G401 (cell line): ENCODE data around the gene LTBP1. TPM values are rescaled to one million over a fixed set of nuclear protein-coding genes. Genes with fewer than 3 reads are reported as not detected.

Source experiments
- DNase-seq: peaks from one replicate; pipeline ENCODE4 v3.0.0-alpha.2; 2015; ENCODE audit warnings: low spot score
- in situ Hi-C: cut with HindIII; loops from 2 replicates; pipeline ENCODE4 v1.10.0; 2016; ENCODE audit warnings: low sequenced_read_pairs, mixed read lengths
- total RNA-seq: library from RNA; depleted of rRNA; stranded (reverse); fragments of >200 nt; shearing (Covaris generic); gene quantifications from 2 replicates; pipeline ENCODE4 v1.2.3, GENCODE V29; 2014

LTBP1 gene
- total RNA-seq, 1 experiment from 2014 or later: 12.5 TPM

- in situ Hi-C loops: no loop called here
- DNase-seq: no peak
Observed at GRCh38 chr2:33406622-33407021, 459.9 kb downstream of the LTBP1 start.

GRCh38 chr2:33408109-33408508 lies 461.4 kb downstream of the LTBP1 start:
- no peak for DNase-seq
- in situ Hi-C loops: no loop called here

GRCh38 chr2:33409417-33409955 lies 462.7 kb downstream of the LTBP1 start:
- in situ Hi-C loops: no loop called here
- DNase-seq: no peak

- in situ Hi-C loops: no loop called here
- no peak for DNase-seq
Observed at GRCh38 chr2:33411765-33412164, 465.0 kb downstream of the LTBP1 start.

GRCh38 chr2:33412920-33413319 lies 466.2 kb downstream of the LTBP1 start:
- in situ Hi-C loops: no loop called here
- DNase-seq: no peak

- DNase-seq: no peak
- in situ Hi-C loops: no loop called here
Observed at GRCh38 chr2:33419581-33420200, 472.9 kb downstream of the LTBP1 start.

- no peak for DNase-seq
- in situ Hi-C loops: no loop called here
Observed at GRCh38 chr2:33420726-33421125, 474.0 kb downstream of the LTBP1 start.

- in situ Hi-C loops: no loop called here
- DNase-seq: no peak
Observed at GRCh38 chr2:33421820-33422219, 475.1 kb downstream of the LTBP1 start.

- in situ Hi-C loops: no loop called here
- no peak for DNase-seq
Observed at GRCh38 chr2:33425161-33425560, 478.4 kb downstream of the LTBP1 start.

GRCh38 chr2:33425586-33426031 lies 478.9 kb downstream of the LTBP1 start:
- in situ Hi-C loops: no loop called here
- DNase-seq: no peak

- DNase-seq: no peak
- in situ Hi-C loops: no loop called here
Observed at GRCh38 chr2:33426666-33427231, 480.0 kb downstream of the LTBP1 start.

- no peak for DNase-seq
- in situ Hi-C loops: no loop called here
Observed at GRCh38 chr2:33430077-33430476, 483.3 kb downstream of the LTBP1 start.

GRCh38 chr2:33430856-33431255 lies 484.1 kb downstream of the LTBP1 start:
- DNase-seq: no peak
- in situ Hi-C loops: no loop called here

- in situ Hi-C loops: no loop called here
- DNase-seq: no peak
Observed at GRCh38 chr2:33432871-33433270, 486.1 kb downstream of the LTBP1 start.

GRCh38 chr2:33433279-33434235 lies 486.8 kb downstream of the LTBP1 start:
- in situ Hi-C loops: no loop called here

GRCh38 chr2:33435518-33435917 lies 488.8 kb downstream of the LTBP1 start:
- no peak for DNase-seq
- in situ Hi-C loops: no loop called here

More at GRCh38 chr2:33433279-33434235, 486.8 kb downstream of the LTBP1 start:
- DNase-seq: no peak

GRCh38 chr2:33436083-33436482 lies 489.3 kb downstream of the LTBP1 start:
- in situ Hi-C loops: no loop called here
- no peak for DNase-seq

GRCh38 chr2:33437297-33437696 lies 490.5 kb downstream of the LTBP1 start:
- in situ Hi-C loops: no loop called here
- no peak for DNase-seq

GRCh38 chr2:33437815-33438214 lies 491.1 kb downstream of the LTBP1 start:
- in situ Hi-C loops: no loop called here
- no peak for DNase-seq
